ENCODE measurements around the gene EBF3. TPM values are rescaled to one million over a fixed set of nuclear protein-coding genes. Genes with fewer than 3 reads are reported as not detected.

EBF3 gene
- total RNA-seq, 1 experiment from 2014 or later = not detected

DNA sequence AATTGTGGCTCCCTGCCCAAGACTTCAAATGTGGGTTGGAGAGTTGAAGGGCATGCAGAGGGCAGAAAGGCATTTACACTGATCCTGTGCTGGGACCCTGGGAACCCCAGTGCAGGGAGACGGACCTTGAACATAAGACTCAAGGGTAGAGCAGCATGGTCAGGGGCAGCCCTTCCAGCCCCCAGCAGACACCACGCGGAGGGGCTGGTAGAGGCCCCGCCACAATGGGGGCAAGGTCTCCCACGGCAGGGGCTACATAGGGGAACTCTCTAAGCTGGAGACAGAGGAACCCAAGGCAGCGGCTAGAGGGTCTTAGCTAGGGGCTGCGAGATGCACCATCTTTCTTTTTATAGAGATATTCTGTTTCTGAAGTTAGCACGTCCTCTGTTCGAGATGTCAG lies 45.2 kb upstream of the EBF3 start:
- H3K36me3 Mint-ChIP-seq (ENCODE audit: insufficient read depth, unreplicated experiment) = no peaks in the 10 kb centered on the region
- H3K4me1 Mint-ChIP-seq (ENCODE audit: insufficient read depth, unreplicated experiment) = no peaks in the 10 kb centered on the region
- H3K9me3 Mint-ChIP-seq (ENCODE audit: unreplicated experiment) = no peaks in the 10 kb centered on the region
- ChIA-PET POLR2A (interaction anchor here (0.9 kb wide), 1 partner anchor 1982 kb away, joined by 3 read pairs; no protein-coding TSS in a partner anchor), CTCF (no interaction called here)
- no peak overlapping the region for H3K4me3 Mint-ChIP-seq (ENCODE audit: unreplicated experiment)
- H3K27ac Mint-ChIP-seq (ENCODE audit: low read depth, unreplicated experiment) = no peak overlapping the region
- H3K27me3 Mint-ChIP-seq (ENCODE audit: insufficient read depth, unreplicated experiment) = no peaks in the 10 kb centered on the region
- BruUV-seq (replicated peaks) = no TSS peak
- intact Hi-C loops (cut with micrococcal nuclease) = no loop called here
- no peak for DNase-seq (ENCODE audit: unreplicated experiment)
- no peak for TF ChIP-seq CTCF (IDR thresholded peaks at IDR 0.05; ENCODE audit: unreplicated experiment)

DNA sequence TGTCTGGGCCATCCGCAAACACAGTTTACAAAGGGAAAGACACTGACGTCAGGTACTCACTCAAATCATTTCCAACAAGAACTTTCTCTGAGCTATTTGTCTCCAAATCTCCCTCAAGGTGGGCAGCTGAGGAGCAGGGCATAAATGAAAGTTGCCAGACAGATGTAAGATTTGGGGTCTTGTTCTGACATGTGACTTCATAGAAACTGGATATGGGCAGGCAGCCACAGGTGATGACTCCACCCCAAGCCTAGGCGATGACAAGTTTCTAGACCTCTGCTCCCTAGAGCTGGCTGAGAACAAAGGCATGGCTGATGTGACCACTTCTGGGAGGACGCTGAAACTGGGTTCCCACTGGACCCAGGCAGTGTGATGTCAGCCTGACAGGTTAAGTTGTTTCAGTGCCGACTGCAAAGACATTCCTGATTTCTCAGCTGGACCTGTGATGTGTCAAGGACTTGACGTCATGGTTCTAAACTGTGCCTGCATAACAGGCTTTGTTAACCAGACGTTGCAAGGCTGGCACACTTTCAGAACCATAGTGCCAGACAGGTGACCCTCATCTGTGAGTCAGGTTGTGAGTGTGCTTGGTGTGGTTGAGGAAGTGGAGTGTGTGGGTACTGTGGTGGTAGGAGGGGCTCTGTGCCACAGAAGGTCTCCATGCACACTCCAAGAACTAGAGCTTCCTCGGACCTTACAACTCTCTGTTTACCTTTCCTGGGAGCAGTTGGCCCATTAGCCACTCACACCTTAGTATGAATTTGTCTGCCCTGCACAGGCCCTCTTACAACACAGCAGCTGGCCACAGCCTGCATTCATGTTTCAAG lies 39.9 kb upstream of the EBF3 start:
- no peak for TF ChIP-seq CTCF (IDR thresholded peaks at IDR 0.05; ENCODE audit: unreplicated experiment)
- Mint-ChIP-seq H3K4me1 (ENCODE audit: insufficient read depth, unreplicated experiment) (no peaks in the 10 kb centered on the region), H3K36me3 (ENCODE audit: insufficient read depth, unreplicated experiment) (no peaks in the 10 kb centered on the region), H3K27ac (ENCODE audit: low read depth, unreplicated experiment) (no peak overlapping the region), H3K4me3 (ENCODE audit: unreplicated experiment) (no peak overlapping the region), H3K27me3 (ENCODE audit: insufficient read depth, unreplicated experiment) (no peaks in the 10 kb centered on the region), H3K9me3 (ENCODE audit: unreplicated experiment) (no peaks in the 10 kb centered on the region)
- intact Hi-C loops (cut with micrococcal nuclease) = no loop called here
- CTCF ChIA-PET = interaction anchor here (0.5 to 0.6 kb wide), 2 partner anchors 62 to 156 kb away, joined by 3 to 4 read pairs; no protein-coding TSS in a partner anchor
- POLR2A ChIA-PET = no interaction called here
- BruUV-seq (replicated peaks) = no TSS peak
- DNase-seq (ENCODE audit: unreplicated experiment) = no peak

GRCh38 chr10:130003166-130003565 lies 39.1 kb upstream of the EBF3 start:
- ChIA-PET CTCF (no interaction called here), POLR2A (no interaction called here)
- Mint-ChIP-seq H3K9me3 (ENCODE audit: unreplicated experiment) (peaks cover 6% of the 10 kb centered on the region), H3K27me3 (ENCODE audit: insufficient read depth, unreplicated experiment) (no peaks in the 10 kb centered on the region), H3K36me3 (ENCODE audit: insufficient read depth, unreplicated experiment) (no peaks in the 10 kb centered on the region), H3K4me1 (ENCODE audit: insufficient read depth, unreplicated experiment) (no peaks in the 10 kb centered on the region), H3K27ac (ENCODE audit: low read depth, unreplicated experiment) (no peak overlapping the region), H3K4me3 (ENCODE audit: unreplicated experiment) (no peak overlapping the region)
- intact Hi-C loops (cut with micrococcal nuclease) = no loop called here
- BruUV-seq (replicated peaks) = no TSS peak
- no peak for TF ChIP-seq CTCF (IDR thresholded peaks at IDR 0.05; ENCODE audit: unreplicated experiment)
- DNase-seq (ENCODE audit: unreplicated experiment) = no peak

DNA sequence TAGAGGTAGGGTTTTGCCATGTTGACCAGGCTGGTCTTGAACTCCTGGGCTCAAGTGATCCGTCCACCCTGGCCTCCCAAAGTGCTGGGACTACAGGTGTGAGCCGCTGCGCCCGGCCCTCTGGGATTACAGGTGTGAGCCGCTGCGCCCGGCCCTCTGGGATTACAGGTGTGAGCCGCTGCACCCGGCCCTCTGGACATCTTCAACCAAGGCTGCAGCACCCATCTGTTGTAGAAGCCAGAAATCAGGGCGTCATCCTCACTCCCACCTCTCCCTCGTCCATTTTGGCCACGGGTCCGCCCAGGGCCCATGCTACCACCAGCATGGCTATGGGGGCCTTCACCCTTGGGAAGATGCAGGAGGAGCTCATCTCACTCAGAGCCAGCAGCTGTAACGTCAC lies 38.5 kb upstream of the EBF3 start:
- Mint-ChIP-seq H3K4me3 (ENCODE audit: unreplicated experiment) (no peak overlapping the region), H3K27ac (ENCODE audit: low read depth, unreplicated experiment) (no peak overlapping the region), H3K9me3 (ENCODE audit: unreplicated experiment) (peaks cover 6% of the 10 kb centered on the region), H3K4me1 (ENCODE audit: insufficient read depth, unreplicated experiment) (no peaks in the 10 kb centered on the region), H3K36me3 (ENCODE audit: insufficient read depth, unreplicated experiment) (no peaks in the 10 kb centered on the region), H3K27me3 (ENCODE audit: insufficient read depth, unreplicated experiment) (no peaks in the 10 kb centered on the region)
- ChIA-PET POLR2A (interaction anchor here (0.6 kb wide), 1 partner anchor 56 kb away, joined by 3 read pairs; no protein-coding TSS in a partner anchor), CTCF (no interaction called here)
- no TSS peak for BruUV-seq (replicated peaks)
- TF ChIP-seq CTCF (IDR thresholded peaks at IDR 0.05; ENCODE audit: unreplicated experiment) = no peak
- intact Hi-C loops (cut with micrococcal nuclease) = no loop called here
- DNase-seq (ENCODE audit: unreplicated experiment) = no peak
